Tibial nerve (tissue), 4 donors: ENCODE results near the gene CXCL17.

Experiments used
- EP300 ChIP-seq, 2 donors: sonication (generic); formaldehyde crosslinking; IDR thresholded peaks; one replicate each; pipeline ENCODE4 v1.6.1; 2017; ENCODE audit warnings: antibody characterized with exemption in 2 of 2, mild to moderate bottlenecking in 1 of 2
- POLR2A ChIP-seq, 2 donors: fragments of 450-650 bp; IDR thresholded peaks; one replicate each; pipeline ENCODE4 v1.6.1; 2017; ENCODE audit warnings: antibody characterized with exemption in 2 of 2, mild to moderate bottlenecking in 2 of 2, moderate library complexity in 2 of 2
- TF ChIP-seq, protein P1 (sequence below), 5 experiments: fragments of 200-600 bp in 3 of 5; fragments of 450-650 bp in 2 of 5; sonication (generic) in 3 of 5; IDR thresholded peaks; one replicate each; pipeline ENCODE4 v1.5.1; 2016 to 2019; ENCODE audit warnings: antibody characterized with exemption in 5 of 5, mild to moderate bottlenecking in 3 of 5, moderate library complexity in 2 of 5

DNA sequence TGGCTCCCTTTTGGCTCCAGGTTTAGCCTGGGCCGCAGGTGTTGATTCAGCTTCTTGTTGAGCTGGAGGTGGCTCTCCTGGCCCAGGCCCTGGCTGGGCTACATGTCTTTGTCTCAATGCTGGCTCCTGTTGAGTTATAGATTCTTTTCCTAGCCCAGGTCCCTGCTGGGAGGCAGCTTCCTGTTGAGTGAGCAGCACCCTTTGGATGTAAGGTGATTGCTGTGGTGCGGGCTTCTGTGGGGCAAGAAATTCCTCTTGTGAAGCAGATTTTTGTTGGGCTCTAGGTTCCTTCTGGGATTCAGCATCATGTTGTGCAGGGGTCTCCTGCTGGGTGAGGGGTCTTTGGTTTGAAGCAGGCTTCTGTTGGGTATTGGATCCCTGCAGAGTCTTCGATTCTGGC, 16.1 kb downstream of the CXCL17 start:
- TF ChIP-seq POLR2A (IDR thresholded peaks at IDR 0.05) (no peak), EP300 (IDR thresholded peaks at IDR 0.05) (no peak)
- TF ChIP-seq, protein P1, sequence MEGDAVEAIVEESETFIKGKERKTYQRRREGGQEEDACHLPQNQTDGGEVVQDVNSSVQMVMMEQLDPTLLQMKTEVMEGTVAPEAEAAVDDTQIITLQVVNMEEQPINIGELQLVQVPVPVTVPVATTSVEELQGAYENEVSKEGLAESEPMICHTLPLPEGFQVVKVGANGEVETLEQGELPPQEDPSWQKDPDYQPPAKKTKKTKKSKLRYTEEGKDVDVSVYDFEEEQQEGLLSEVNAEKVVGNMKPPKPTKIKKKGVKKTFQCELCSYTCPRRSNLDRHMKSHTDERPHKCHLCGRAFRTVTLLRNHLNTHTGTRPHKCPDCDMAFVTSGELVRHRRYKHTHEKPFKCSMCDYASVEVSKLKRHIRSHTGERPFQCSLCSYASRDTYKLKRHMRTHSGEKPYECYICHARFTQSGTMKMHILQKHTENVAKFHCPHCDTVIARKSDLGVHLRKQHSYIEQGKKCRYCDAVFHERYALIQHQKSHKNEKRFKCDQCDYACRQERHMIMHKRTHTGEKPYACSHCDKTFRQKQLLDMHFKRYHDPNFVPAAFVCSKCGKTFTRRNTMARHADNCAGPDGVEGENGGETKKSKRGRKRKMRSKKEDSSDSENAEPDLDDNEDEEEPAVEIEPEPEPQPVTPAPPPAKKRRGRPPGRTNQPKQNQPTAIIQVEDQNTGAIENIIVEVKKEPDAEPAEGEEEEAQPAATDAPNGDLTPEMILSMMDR (IDR thresholded peaks at IDR 0.05): no peak
